GM20431 (cell line): Measurements from ENCODE around the gene BLCAP.
"Not testable (repeated sequence)": the region's sequence is repeated elsewhere in the genome, so short reads cannot be mapped to it uniquely, and the experiment has no call there.

Experiments used
- in situ Hi-C: fragments of 300-500 bp; cut with MseI, MboI; formaldehyde crosslinking; loops from one replicate; pipeline ENCODE4 v1.15.0; 2020; ENCODE audit warnings: low sequenced_read_pairs; ENCODE audit not compliant: unreplicated experiment

Gene BLCAP

GRCh38 chr20:37500311-37500710 is 27.4 kb downstream of the BLCAP start:
- in situ Hi-C loops: no loop called here

GRCh38 chr20:37498066-37498665 is 29.5 kb downstream of the BLCAP start:
- in situ Hi-C loops: no loop called here

- in situ Hi-C loops: no loop called here
These were observed 32.9 kb downstream of the BLCAP start for GRCh38 chr20:37494796-37495195.

GRCh38 chr20:37494301-37494700 is 33.4 kb downstream of the BLCAP start:
- in situ Hi-C loops: no loop called here

GRCh38 chr20:37492945-37493344 is 34.7 kb downstream of the BLCAP start:
- in situ Hi-C loops: no loop called here

- in situ Hi-C loops: no loop called here
These were observed 35.5 kb downstream of the BLCAP start for GRCh38 chr20:37492096-37492625.

- in situ Hi-C loops: no loop called here
These were observed 36.9 kb downstream of the BLCAP start for GRCh38 chr20:37490663-37491350.

GRCh38 chr20:37486209-37486608 is 41.5 kb downstream of the BLCAP start:
- in situ Hi-C loops: not testable (repeated sequence)

- in situ Hi-C loops: no loop called here
These were observed 43.3 kb downstream of the BLCAP start for GRCh38 chr20:37484331-37484730.

- in situ Hi-C loops: no loop called here
These were observed 46.1 kb downstream of the BLCAP start for GRCh38 chr20:37481610-37482009.

- in situ Hi-C loops: no loop called here
These were observed 46.8 kb downstream of the BLCAP start for GRCh38 chr20:37480919-37481318.

- in situ Hi-C loops: no loop called here
These were observed 47.6 kb downstream of the BLCAP start for GRCh38 chr20:37479925-37480691.

GRCh38 chr20:37479266-37479665 is 48.4 kb downstream of the BLCAP start:
- in situ Hi-C loops: no loop called here

- in situ Hi-C loops: no loop called here
These were observed 50.6 kb downstream of the BLCAP start for GRCh38 chr20:37477041-37477440.

GRCh38 chr20:37475252-37475651 is 52.4 kb downstream of the BLCAP start:
- in situ Hi-C loops: no loop called here

- in situ Hi-C loops: no loop called here
These were observed 53.3 kb downstream of the BLCAP start for GRCh38 chr20:37474386-37474785.

- in situ Hi-C loops: no loop called here
These were observed 54.3 kb downstream of the BLCAP start for GRCh38 chr20:37473249-37474000.

- in situ Hi-C loops: not testable (repeated sequence)
These were observed 55.2 kb downstream of the BLCAP start for GRCh38 chr20:37472435-37472834.

GRCh38 chr20:37471741-37472235 is 55.9 kb downstream of the BLCAP start:
- in situ Hi-C loops: no loop called here

- in situ Hi-C loops: not testable (repeated sequence)
These were observed 57.5 kb downstream of the BLCAP start for GRCh38 chr20:37470190-37470589.
